K562 treated with DMSO at 1 percent for 12 hours (cell line): Measurements from ENCODE around the gene DRG1. TPM values are rescaled to one million over a fixed set of nuclear protein-coding genes. Genes with fewer than 3 reads are reported as not detected.

Experiments used
- total RNA-seq: library from RNA; unstranded; fragments of 300-600 nt; gene quantifications from 2 replicates; pipeline ENCODE4 v1.2.3, GENCODE V29; 2022; ENCODE audit not compliant: insufficient read depth

DRG1 gene, protein sequence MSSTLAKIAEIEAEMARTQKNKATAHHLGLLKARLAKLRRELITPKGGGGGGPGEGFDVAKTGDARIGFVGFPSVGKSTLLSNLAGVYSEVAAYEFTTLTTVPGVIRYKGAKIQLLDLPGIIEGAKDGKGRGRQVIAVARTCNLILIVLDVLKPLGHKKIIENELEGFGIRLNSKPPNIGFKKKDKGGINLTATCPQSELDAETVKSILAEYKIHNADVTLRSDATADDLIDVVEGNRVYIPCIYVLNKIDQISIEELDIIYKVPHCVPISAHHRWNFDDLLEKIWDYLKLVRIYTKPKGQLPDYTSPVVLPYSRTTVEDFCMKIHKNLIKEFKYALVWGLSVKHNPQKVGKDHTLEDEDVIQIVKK
- total RNA-seq: 52.3 and 60.7 TPM in 2 replicates

DNA sequence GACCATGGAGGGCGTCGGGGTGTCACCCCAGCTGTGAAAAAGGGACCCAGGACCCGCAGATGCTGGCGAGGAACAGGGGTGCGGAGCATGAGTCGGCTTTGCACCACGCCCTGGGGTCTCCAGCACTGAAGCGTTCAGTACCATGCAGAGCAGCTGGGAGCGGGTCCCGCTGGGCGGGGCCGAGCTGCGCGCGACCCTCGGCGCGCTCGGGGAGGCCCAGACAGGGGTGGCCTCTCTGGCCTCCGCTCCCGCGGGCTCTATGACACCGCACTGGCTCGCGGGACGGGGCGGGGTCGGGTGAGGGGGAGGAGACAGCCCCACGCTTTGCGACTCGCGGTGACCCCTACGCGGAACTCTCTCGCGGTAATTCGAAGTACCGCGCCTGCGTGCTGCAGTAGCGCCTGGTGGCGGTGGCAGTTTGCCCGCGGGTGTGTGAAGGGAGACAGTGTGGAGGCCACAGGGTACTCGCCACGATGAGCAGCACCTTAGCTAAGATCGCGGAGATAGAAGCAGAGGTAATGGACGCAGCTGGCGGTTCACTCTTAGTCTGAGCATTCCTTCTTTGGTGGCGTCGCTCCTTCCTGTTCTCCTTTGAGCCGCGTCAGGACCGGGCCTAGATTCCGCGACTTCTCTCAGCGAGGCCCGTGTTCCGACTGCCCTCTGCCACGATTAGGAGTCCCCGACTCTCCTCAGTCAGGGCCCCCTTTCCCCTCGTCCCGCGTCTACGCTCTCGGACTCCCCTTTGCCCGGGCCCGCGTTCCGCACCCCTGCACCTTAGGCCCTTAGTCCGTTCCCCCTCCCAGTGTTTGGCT, at the start of gene DRG1:
Gene DRG1, plus strand, starts transcription at position 394 of the 812 bp plus-strand sequence. Its CDS starts 80 bp downstream, at position 474.

Other genes starting within 250 kb of the DRG1 start
- gene RNF185, start 239.4 kb upstream of the DRG1 start, total RNA-seq: 15.3 and 25.5 TPM in 2 replicates
- 7.3 and 13.9 TPM in 2 replicates for gene LIMK2, start 187.3 kb upstream of the DRG1 start, total RNA-seq
- 0.66 and 2.4 TPM in 2 replicates for gene PIK3IP1, start 107.1 kb upstream of the DRG1 start, total RNA-seq
- gene PATZ1, start 53.3 kb upstream of the DRG1 start, total RNA-seq: 4.7 and 7.1 TPM in 2 replicates
- gene EIF4ENIF1, start 90.2 kb downstream of the DRG1 start, total RNA-seq: 4.5 and 11.5 TPM in 2 replicates
- gene SFI1, start 96.9 kb downstream of the DRG1 start, total RNA-seq: 17.0 and 19.5 TPM in 2 replicates